ENCODE results near the gene HAGH.

DNA sequence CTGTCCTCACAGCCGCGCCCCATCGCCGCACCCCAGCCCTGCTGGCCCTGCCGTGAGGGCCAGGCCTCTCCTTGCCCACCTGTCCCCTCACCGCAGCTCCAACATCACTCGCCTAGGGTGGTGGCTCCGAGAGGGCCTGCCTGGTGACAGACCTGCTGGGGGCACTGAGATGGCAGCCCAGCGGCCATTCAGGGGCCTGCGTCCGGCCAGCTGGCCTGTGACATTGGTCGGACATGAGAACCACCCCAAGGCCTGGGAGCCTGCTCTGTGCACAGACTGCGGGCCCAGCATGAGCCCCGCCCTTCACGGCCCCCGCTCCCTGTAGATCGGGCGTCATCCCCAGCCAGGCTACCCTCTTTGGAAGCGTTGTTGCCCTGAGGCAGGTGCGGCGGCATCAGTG lies 67.1 kb downstream of the HAGH start:
- TF ChIP-seq, protein P1, sequence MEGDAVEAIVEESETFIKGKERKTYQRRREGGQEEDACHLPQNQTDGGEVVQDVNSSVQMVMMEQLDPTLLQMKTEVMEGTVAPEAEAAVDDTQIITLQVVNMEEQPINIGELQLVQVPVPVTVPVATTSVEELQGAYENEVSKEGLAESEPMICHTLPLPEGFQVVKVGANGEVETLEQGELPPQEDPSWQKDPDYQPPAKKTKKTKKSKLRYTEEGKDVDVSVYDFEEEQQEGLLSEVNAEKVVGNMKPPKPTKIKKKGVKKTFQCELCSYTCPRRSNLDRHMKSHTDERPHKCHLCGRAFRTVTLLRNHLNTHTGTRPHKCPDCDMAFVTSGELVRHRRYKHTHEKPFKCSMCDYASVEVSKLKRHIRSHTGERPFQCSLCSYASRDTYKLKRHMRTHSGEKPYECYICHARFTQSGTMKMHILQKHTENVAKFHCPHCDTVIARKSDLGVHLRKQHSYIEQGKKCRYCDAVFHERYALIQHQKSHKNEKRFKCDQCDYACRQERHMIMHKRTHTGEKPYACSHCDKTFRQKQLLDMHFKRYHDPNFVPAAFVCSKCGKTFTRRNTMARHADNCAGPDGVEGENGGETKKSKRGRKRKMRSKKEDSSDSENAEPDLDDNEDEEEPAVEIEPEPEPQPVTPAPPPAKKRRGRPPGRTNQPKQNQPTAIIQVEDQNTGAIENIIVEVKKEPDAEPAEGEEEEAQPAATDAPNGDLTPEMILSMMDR (IDR thresholded peaks at IDR 0.05), result no peak
- TF ChIP-seq POLR2A (IDR thresholded peaks at IDR 0.05), result no peak
